Right cardiac atrium (tissue), 5 donors: ENCODE results near the gene C9orf72. TPM values are rescaled to one million over a fixed set of nuclear protein-coding genes. Genes with fewer than 3 reads are reported as not detected.

Experiments used
- ATAC-seq, 2 donors: fragments of 200-7000 bp; cut with Tn5 transposase; one replicate each; pipeline versions ENCODE4 v1.8.0 to v1.9.1; 2020; ENCODE audit warnings: moderate library complexity in 2 of 2, mild to moderate bottlenecking in 1 of 2
- DNase-seq, 3 donors: peaks; one replicate each; pipeline ENCODE4 v3.0.0-alpha.2; 2020
- H3K27ac ChIP-seq: one replicate; pipeline ENCODE4 v1.5.1; 2013; ENCODE audit warnings: mild to moderate bottlenecking, low read length, control low read depth, moderate library complexity
- H3K27me3 ChIP-seq: one replicate; pipeline ENCODE4 v1.6.1; 2013; ENCODE audit not compliant: control insufficient read depth, insufficient read depth
- H3K4me1 ChIP-seq: one replicate; pipeline ENCODE4 v1.6.1; 2013; ENCODE audit warnings: low read length; ENCODE audit not compliant: control insufficient read depth, insufficient read depth
- H3K4me3 ChIP-seq: one replicate; pipeline ENCODE4 v1.5.1; 2013; ENCODE audit warnings: low read length, control low read depth
- H3K9me3 ChIP-seq: one replicate; pipeline ENCODE4 v1.6.1; 2013; ENCODE audit warnings: low read length; ENCODE audit not compliant: control insufficient read depth
- WGBS: extraction: QIAGEN DNeasy Blood & Tissue Kit; methylation state at CpG from one replicate; pipeline ENCODE4 v1.1.7; 2013; 5-methylcytosine and 5-hydroxymethylcytosine counted together
- intact Hi-C, 4 donors: fragments of 100-400 bp; cut with DNase I; formaldehyde crosslinking; loops; one replicate each; pipeline versions ENCODE4 v1.11.0 to v1.14.0; 2022 to 2023
- polyA plus RNA-seq: library from polyadenylated mRNA; stranded (reverse); fragments of 200-250 nt; gene quantifications from one replicate; pipeline ENCODE4 v1.2.3, GENCODE V29; 2013
- total RNA-seq, 4 donors: library from RNA; stranded (reverse); fragmentation: NEBNext Ultra II Directional; extraction: Animal tissue kit (Norgen Biotek cat#: 25700); gene quantifications; one replicate each; pipeline ENCODE4 v1.2.1, GENCODE V29; 2021
- donor health status: healthy with polysubstance abuse.
- donor health status: DM: no; HTN: yes; CAD: no.
- donor health status: DM: no; HTN: no; CAD: no.
- donor health status: DM: no; HTN: yes; CAD: no; lungs with severe emphysema.
- donor health status: DM: yes; HTN: yes; CAD: no.

The C9orf72 gene
- total and polyA plus RNA-seq, 5 donors, result 10.0 to 17.4 (median 14.8) TPM

- H3K27ac ChIP-seq, result no peak within 1 kb of the TSS
- WGBS, result 3% methylated on average over 74 of the region's 74 CpGs
- H3K9me3 ChIP-seq, result no peaks in the 10 kb centered on the region
- ATAC-seq (peak; percentile 90 to 91), DNase-seq (peak; percentile 84 to 95 (median 94))
- intact Hi-C loops, result loop anchor here (5.0 to 10.0 kb wide), 2 partner anchors 195 to 197 kb away; no protein-coding TSS in a partner anchor
- H3K4me3 ChIP-seq, result peak within 1 kb of the TSS; percentile 71
- no peaks in the 10 kb centered on the region for H3K27me3 ChIP-seq
- H3K4me1 ChIP-seq, result peaks cover 2% of the 10 kb centered on the region
Measured at GRCh38 chr9:27529316-27530278, 43.7 kb downstream of the C9orf72 start, which contains the start of gene MOB3B. Gene MOB3B (minus strand): TSS chr9:27529814. CDS start chr9:27455550, 74,264 bp downstream.

GRCh38 chr9:27528886-27529315 is 44.4 kb downstream of the C9orf72 start:
- intact Hi-C loops, result loop anchor here in 3 of 4 donors (5.0 to 10.0 kb wide), 2 partner anchors 194 to 197 kb away; no protein-coding TSS in a partner anchor
- H3K4me1 ChIP-seq, result peaks cover 2% of the 10 kb centered on the region
- ATAC-seq, result peak; percentile 72 to 77
- peak overlapping the region; percentile 71 for H3K4me3 ChIP-seq
- no peaks in the 10 kb centered on the region for H3K27me3 ChIP-seq
- H3K27ac ChIP-seq, result no peak overlapping the region
- WGBS, result under 1% methylated on average over 25 of the region's 25 CpGs
- H3K9me3 ChIP-seq, result no peaks in the 10 kb centered on the region
- DNase-seq, result peak; percentile 41 to 77 (median 75)

GRCh38 chr9:27528076-27528885 is 45.0 kb downstream of the C9orf72 start:
- Histone ChIP-seq H3K27me3 (no peaks in the 10 kb centered on the region), H3K9me3 (no peaks in the 10 kb centered on the region), H3K4me1 (peaks cover 2% of the 10 kb centered on the region), H3K4me3 (peak overlapping the region; percentile 71), H3K27ac (peak overlapping the region; percentile 32)
- ATAC-seq (peak; percentile 85 to 92), DNase-seq (peak; percentile 80 to 87 (median 87))
- 3% methylated on average over 44 of the region's 44 CpGs for WGBS
- intact Hi-C loops, result loop anchor here in 3 of 4 donors (5.0 to 10.0 kb wide), 2 partner anchors 193 to 196 kb away; no protein-coding TSS in a partner anchor

GRCh38 chr9:27527702-27528075 is 45.6 kb downstream of the C9orf72 start:
- Histone ChIP-seq H3K9me3 (no peaks in the 10 kb centered on the region), H3K4me3 (peak overlapping the region; percentile 71), H3K4me1 (peaks cover 2% of the 10 kb centered on the region), H3K27ac (no peak overlapping the region), H3K27me3 (no peaks in the 10 kb centered on the region)
- ATAC-seq (peak in 1 of 2 donors; percentile 12), DNase-seq (no peak)
- intact Hi-C loops, result loop anchor here in 3 of 4 donors (5.0 to 10.0 kb wide), 2 partner anchors 193 to 195 kb away; no protein-coding TSS in a partner anchor
- WGBS, result 48% methylated on average over 8 of the region's 8 CpGs

- Histone ChIP-seq H3K27ac (no peak within 1 kb of the TSS), H3K4me1 (peaks cover 2% of the 10 kb centered on the region), H3K4me3 (no peak within 1 kb of the TSS), H3K9me3 (no peaks in the 10 kb centered on the region), H3K27me3 (no peaks in the 10 kb centered on the region)
- no peak for DNase-seq
- intact Hi-C loops, result loop anchor here in 1 of 4 donors (10.0 kb wide), 1 partner anchor 189 kb away; no protein-coding TSS in a partner anchor
- no peak for ATAC-seq
- 91% methylated on average over 2 of the region's 2 CpGs for WGBS
Measured at GRCh38 chr9:27524236-27524635, 49.0 kb downstream of the C9orf72 start, which contains the start of gene IFNK. Gene IFNK (plus strand): TSS chr9:27524290. CDS start chr9:27524337, 47 bp downstream.

GRCh38 chr9:27523141-27523540 is 50.1 kb downstream of the C9orf72 start:
- intact Hi-C loops, result loop anchor here in 1 of 4 donors (10.0 kb wide), 1 partner anchor 188 kb away; no protein-coding TSS in a partner anchor
- DNase-seq, result no peak
- no peak for ATAC-seq
- Histone ChIP-seq H3K27ac (no peak overlapping the region), H3K9me3 (no peaks in the 10 kb centered on the region), H3K4me3 (no peak overlapping the region), H3K27me3 (no peaks in the 10 kb centered on the region), H3K4me1 (peaks cover 2% of the 10 kb centered on the region)

DNA sequence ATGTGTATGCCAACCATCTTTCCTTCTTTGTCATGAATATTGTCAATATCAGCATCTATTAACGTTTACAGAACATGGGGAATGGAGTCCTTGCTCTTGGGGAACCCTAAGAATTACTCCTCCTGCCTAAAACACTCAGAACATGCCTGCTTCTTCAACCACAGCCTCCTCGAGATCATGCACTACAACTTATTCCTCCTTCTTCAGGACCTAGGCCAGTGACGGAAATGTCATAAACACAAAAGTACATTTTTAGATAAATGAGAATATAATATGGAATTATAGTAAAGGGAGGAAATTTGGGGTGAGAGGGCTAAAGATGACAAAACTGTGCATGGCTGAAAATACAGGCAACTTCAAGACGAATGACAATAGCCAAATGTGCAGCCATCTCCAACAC is 52.3 kb downstream of the C9orf72 start:
- WGBS, result 90% methylated on average over 4 of the region's 4 CpGs
- ATAC-seq (no peak), DNase-seq (no peak)
- Histone ChIP-seq H3K4me3 (no peak overlapping the region), H3K4me1 (no peaks in the 10 kb centered on the region), H3K9me3 (no peaks in the 10 kb centered on the region), H3K27ac (no peak overlapping the region), H3K27me3 (no peaks in the 10 kb centered on the region)
- intact Hi-C loops, result loop anchor here in 1 of 4 donors (10.0 kb wide), 1 partner anchor 186 kb away; no protein-coding TSS in a partner anchor

DNA sequence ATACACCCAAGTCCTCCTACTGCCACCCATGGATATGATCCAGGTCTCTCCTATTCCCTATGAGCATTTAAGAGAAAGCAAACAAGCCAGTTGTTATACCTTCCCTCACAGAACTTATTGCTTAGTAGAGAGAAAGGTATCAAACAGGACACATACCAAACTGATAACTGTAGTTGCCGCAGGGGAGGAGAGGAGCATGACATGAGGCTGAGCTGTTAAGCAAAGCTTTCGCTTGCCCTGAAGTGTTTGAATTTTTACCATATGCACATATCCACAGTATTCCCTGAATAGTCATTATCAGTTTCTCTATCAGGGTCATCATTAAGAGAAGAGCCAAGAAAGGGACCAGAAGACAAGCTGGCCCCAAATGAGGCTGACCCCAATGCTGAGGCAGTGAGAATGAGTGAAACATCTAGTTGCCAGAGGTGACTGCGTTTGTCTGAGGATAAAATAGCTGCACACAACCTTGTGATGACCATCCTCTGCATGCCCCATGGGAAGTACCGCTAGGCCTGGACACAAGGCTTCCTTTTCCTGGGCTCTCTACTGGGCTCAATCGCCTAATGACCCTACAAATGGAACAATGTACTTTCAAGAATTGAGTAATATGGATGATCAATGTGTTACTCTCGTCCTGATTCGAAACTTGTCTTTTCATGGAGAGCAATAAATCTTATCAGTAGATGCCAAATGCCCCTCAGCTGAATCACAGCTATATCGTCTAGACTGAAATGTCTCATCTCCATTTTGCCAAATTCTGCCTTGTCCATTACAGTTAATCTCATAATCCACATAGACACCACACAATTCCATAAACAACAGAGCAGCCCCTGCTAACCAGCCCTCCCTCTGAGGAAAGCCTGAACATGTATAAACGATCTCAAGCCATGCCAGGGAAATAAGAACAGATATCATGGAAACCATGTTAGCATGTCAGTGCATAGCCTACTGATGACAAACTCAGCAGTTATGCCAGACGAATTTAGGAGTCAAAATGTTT is 53.5 kb downstream of the C9orf72 start:
- no peak for DNase-seq
- H3K4me3 ChIP-seq, result no peak overlapping the region
- no peaks in the 10 kb centered on the region for H3K9me3 ChIP-seq
- H3K27ac ChIP-seq, result no peak overlapping the region
- no peaks in the 10 kb centered on the region for H3K4me1 ChIP-seq
- no peaks in the 10 kb centered on the region for H3K27me3 ChIP-seq
- WGBS, result 85% methylated on average over 10 of the region's 10 CpGs
- ATAC-seq, result no peak
- intact Hi-C loops, result loop anchor here in 1 of 4 donors (10.0 kb wide), 1 partner anchor 185 kb away; no protein-coding TSS in a partner anchor

DNA sequence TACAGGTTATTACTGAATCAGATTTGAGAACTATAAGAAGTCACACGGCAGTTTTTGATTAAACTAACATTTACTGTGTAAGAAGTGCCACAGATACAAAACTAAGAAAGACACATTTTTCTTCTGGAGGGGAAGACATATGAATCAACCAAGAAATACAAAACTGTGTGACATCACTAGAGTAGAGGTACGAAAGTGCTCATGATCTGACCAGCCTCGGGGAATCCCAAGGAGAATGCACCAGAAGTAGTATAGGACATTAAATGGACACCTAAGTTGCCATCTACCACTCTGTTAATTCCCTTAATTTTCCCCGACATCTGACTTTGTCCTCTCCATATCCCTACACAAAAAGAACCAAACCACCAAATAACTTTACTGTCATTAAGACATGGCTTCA is 54.5 kb downstream of the C9orf72 start:
- H3K9me3 ChIP-seq, result no peaks in the 10 kb centered on the region
- no peaks in the 10 kb centered on the region for H3K27me3 ChIP-seq
- H3K27ac ChIP-seq, result no peak overlapping the region
- no peak for DNase-seq
- H3K4me3 ChIP-seq, result no peak overlapping the region
- no peak for ATAC-seq
- WGBS, result 92% methylated on average over 4 of the region's 4 CpGs
- H3K4me1 ChIP-seq, result peaks cover 3% of the 10 kb centered on the region
- intact Hi-C loops, result no loop called here
